Keratinocyte (primary cell): ENCODE data around the gene PPP2R5C. TPM values are rescaled to one million over a fixed set of nuclear protein-coding genes. Genes with fewer than 3 reads are reported as not detected.

Source experiments
- DNase-seq: peaks from one replicate; pipeline ENCODE4 v3.0.0-alpha.2; 2011; ENCODE audit warnings: low read depth, missing footprints, low spot score
- FAIRE-seq: peaks from 2 replicates; lab custom pipeline; 2011; peaks lifted over from hg19 to GRCh38; lab: Jason Lieb, UNC
- H2AFZ ChIP-seq: 2 replicates; pipeline ENCODE4 v1.6.0; 2012; ENCODE audit warnings: low read length, control low read depth, inconsistent platforms; ENCODE audit not compliant: control insufficient read depth
- H3K27ac ChIP-seq: 2 replicates; pipeline ENCODE4 v1.5.1; 2011; ENCODE audit warnings: low read length; ENCODE audit not compliant: control insufficient read depth, insufficient read depth
- H3K27me3 ChIP-seq: 3 replicates; pipeline ENCODE4 v1.6.0; 2011; ENCODE audit warnings: low read length; ENCODE audit not compliant: control insufficient read depth, insufficient read depth; ENCODE audit errors: extremely low read depth
- H3K36me3 ChIP-seq, 2 experiments: 2 replicates in 1 of 2; 3 replicates in 1 of 2; pipeline ENCODE4 v1.5.1; 2011; ENCODE audit warnings: low read length in 2 of 2, mild to moderate bottlenecking in 1 of 2; ENCODE audit not compliant: control insufficient read depth in 2 of 2, insufficient read depth in 2 of 2; ENCODE audit errors: extremely low read depth in 1 of 2
- H3K4me1 ChIP-seq: 3 replicates; pipeline ENCODE4 v1.5.1; 2011; ENCODE audit warnings: low read length; ENCODE audit not compliant: control insufficient read depth, insufficient read depth; ENCODE audit errors: extremely low read depth
- H3K4me2 ChIP-seq: 3 replicates; pipeline ENCODE4 v1.6.0; 2011; ENCODE audit warnings: low read depth, low read length; ENCODE audit not compliant: control insufficient read depth, insufficient read depth; ENCODE audit errors: extremely low read depth
- H3K4me3 ChIP-seq, 3 experiments: fragments of 200-600 bp in 1 of 3; sonication (generic) in 1 of 3; 2 replicates in 2 of 3; 3 replicates in 1 of 3; pipeline ENCODE4 v1.5.1; 2011 to 2016; ENCODE audit warnings: low read length in 3 of 3, mild to moderate bottlenecking in 3 of 3, control low read depth in 2 of 3, inconsistent platforms in 1 of 3, low read depth in 1 of 3, mixed read lengths in 1 of 3, mixed run types in 1 of 3, moderate library complexity in 1 of 3; ENCODE audit not compliant: control insufficient read depth in 2 of 3, insufficient read depth in 2 of 3; ENCODE audit errors: extremely low read depth in 1 of 3
- H3K79me2 ChIP-seq: 2 replicates; pipeline ENCODE4 v1.6.0; 2012; ENCODE audit warnings: low read length; ENCODE audit not compliant: control insufficient read depth, insufficient read depth
- H3K9ac ChIP-seq: 3 replicates; pipeline ENCODE4 v1.6.0; 2011; ENCODE audit warnings: low read length; ENCODE audit not compliant: control insufficient read depth, insufficient read depth; ENCODE audit errors: extremely low read depth
- H3K9me1 ChIP-seq: 3 replicates; pipeline ENCODE4 v1.6.0; 2011; ENCODE audit warnings: low read length; ENCODE audit not compliant: control insufficient read depth, insufficient read depth; ENCODE audit errors: extremely low read depth
- H3K9me3 ChIP-seq: 2 replicates; pipeline ENCODE4 v1.5.1; 2012; ENCODE audit warnings: low read depth, low read length; ENCODE audit not compliant: control insufficient read depth
- H4K20me1 ChIP-seq: 3 replicates; pipeline ENCODE4 v1.6.0; 2011; ENCODE audit warnings: low read length; ENCODE audit not compliant: control insufficient read depth, insufficient read depth; ENCODE audit errors: extremely low read depth
- CTCF ChIP-seq, 3 experiments: IDR thresholded peaks in 1 of 3; conservative IDR thresholded peaks in 1 of 3; optimal IDR thresholded peaks in 1 of 3; 2 replicates in 2 of 3; 3 replicates in 1 of 3; pipeline versions ENCODE3 to v1.5.1; 2011; ENCODE audit warnings: low read length in 3 of 3, mild to moderate bottlenecking in 3 of 3, moderate library complexity in 2 of 3, control low read depth in 1 of 3, inconsistent platforms in 1 of 3; ENCODE audit not compliant: insufficient read depth in 2 of 3; ENCODE audit errors: extremely low read depth in 1 of 3
- EZH2 ChIP-seq: IDR thresholded peaks from one replicate; pipeline ENCODE4 v1.6.1; 2012; ENCODE audit warnings: inconsistent platforms, mild to moderate bottlenecking, low read length, moderate library complexity
- dilution Hi-C: fragments of 300-500 bp; cut with MboI; formaldehyde crosslinking; loops from one replicate; pipeline ENCODE4 v1.7.0; 2020; ENCODE audit warnings: low sequenced_read_pairs; ENCODE audit not compliant: extremely low pct_ligation_motif_present
- polyA plus RNA-seq, 5 experiments: library from polyadenylated mRNA; depleted of rRNA in 3 of 5; stranded (reverse) in 3 of 5; stranded (forward) in 1 of 5; unstranded in 1 of 5; fragments of >200 nt; gene quantifications; 1 replicate in 1 of 5; 2 replicates in 3 of 5; 3 replicates in 1 of 5; pipeline versions ENCODE4 v1.2.1 to v1.2.3, GENCODE V29; 2011 to 2012; ENCODE audit warnings: missing spikeins in 2 of 5, low read depth in 1 of 5, low replicate concordance in 1 of 5

PPP2R5C gene
- polyA plus RNA-seq, 1 donor (not counting 4 experiments of a cell fraction or from before 2014, with no cell fraction given), result 105 TPM

- FAIRE-seq (no peak), DNase-seq (no peak)
- Histone ChIP-seq H3K9ac (no peak overlapping the region), H3K9me3 (no peaks in the 10 kb centered on the region), H3K27me3 (no peaks in the 10 kb centered on the region), H3K27ac (no peak overlapping the region), H3K9me1 (no peaks in the 10 kb centered on the region), H3K4me3 (no peak overlapping the region), H2AFZ (no peak overlapping the region), H3K36me3 (no peaks in the 10 kb centered on the region), H3K4me1 (peaks cover 14% of the 10 kb centered on the region), H3K79me2 (peaks cover 74% of the 10 kb centered on the region), H3K4me2 (no peak overlapping the region), H4K20me1 (peaks cover 3% of the 10 kb centered on the region)
- TF ChIP-seq EZH2 (no peak), CTCF (optimal IDR thresholded peaks at IDR 0.05 in 1 of 3, IDR thresholded peaks at IDR 0.05 in 1 of 3, conservative IDR thresholded peaks at IDR 0.05 in 1 of 3; ENCODE audit: extremely low read depth in 1 of 3, insufficient read depth in 2 of 3, low read length in 3 of 3) (no peak)
- dilution Hi-C loops, result no loop called here
Observed at GRCh38 chr14:101838476-101838875, 77.0 kb downstream of the PPP2R5C start.

GRCh38 chr14:101839236-101839635, 77.7 kb downstream of the PPP2R5C start:
- Histone ChIP-seq H3K9me3 (no peaks in the 10 kb centered on the region), H4K20me1 (peaks cover 3% of the 10 kb centered on the region), H3K4me3 (no peak overlapping the region), H3K4me1 (peaks cover 14% of the 10 kb centered on the region), H3K4me2 (no peak overlapping the region), H3K36me3 (no peaks in the 10 kb centered on the region), H3K27me3 (no peaks in the 10 kb centered on the region), H3K9ac (no peak overlapping the region), H2AFZ (no peak overlapping the region), H3K79me2 (peaks cover 75% of the 10 kb centered on the region), H3K27ac (no peak overlapping the region), H3K9me1 (no peaks in the 10 kb centered on the region)
- DNase-seq, result no peak
- no peak for TF ChIP-seq CTCF (optimal IDR thresholded peaks at IDR 0.05 in 1 of 3, IDR thresholded peaks at IDR 0.05 in 1 of 3, conservative IDR thresholded peaks at IDR 0.05 in 1 of 3; ENCODE audit: extremely low read depth in 1 of 3, insufficient read depth in 2 of 3, low read length in 3 of 3)
- TF ChIP-seq EZH2, result no peak
- no peak for FAIRE-seq
- dilution Hi-C loops, result no loop called here
